HEK293 (cell line): ENCODE results near the gene SEC61G.

Experiments
- CTCF ChIA-PET: fragments of 350-600 bp; formaldehyde crosslinking; extraction: SDS; loops from one replicate; lab custom pipeline; 2021; ENCODE audit warnings: antibody characterized with exemption; lab: Yijun Ruan, JAX
- POLR2A ChIA-PET: fragments of 300-600 bp; formaldehyde crosslinking; extraction: SDS; loops from one replicate; lab custom pipeline; 2020; ENCODE audit warnings: antibody characterized with exemption, inconsistent platforms; lab: Yijun Ruan, JAX
- H3K27ac ChIP-seq: fragments of 200-500 bp; sonication (Bioruptor generic); 2 replicates; pipeline ENCODE4 v1.5.1; 2014; ENCODE audit warnings: low read depth, low read length, control low read depth, inconsistent platforms; ENCODE audit errors: extremely low read depth
- H3K36me3 ChIP-seq, 2 experiments: fragments of 200-500 bp in 1 of 2; sonication (Bioruptor generic) in 1 of 2; 1 replicate in 1 of 2; 2 replicates in 1 of 2; pipeline ENCODE4 v1.5.1; 2014 to 2017; ENCODE audit warnings: inconsistent platforms in 2 of 2, low read length in 2 of 2; ENCODE audit not compliant: control insufficient read depth in 2 of 2, insufficient read depth in 1 of 2
- H3K4me1 ChIP-seq: fragments of 200-500 bp; sonication (Bioruptor generic); 2 replicates; pipeline ENCODE4 v1.5.1; 2014; ENCODE audit warnings: mild to moderate bottlenecking, low read length, inconsistent platforms; ENCODE audit not compliant: control insufficient read depth, insufficient read depth
- H3K4me3 ChIP-seq: 2 replicates; pipeline ENCODE4 v1.5.1; 2011; ENCODE audit warnings: low read depth, mild to moderate bottlenecking, control low read depth, low read length, moderate library complexity
- H3K9me3 ChIP-seq: fragments of 200-500 bp; sonication (Bioruptor generic); 2 replicates; pipeline ENCODE4 v1.5.1; 2014; ENCODE audit warnings: low read depth, low read length, inconsistent platforms; ENCODE audit not compliant: control insufficient read depth, insufficient read depth
- BCL11B ChIP-seq: fragments of 450-650 bp; formaldehyde crosslinking; IDR thresholded peaks from 2 replicates; pipeline ENCODE4 v1.5.1; 2016; ENCODE audit warnings: low read depth, missing biosample characterization, missing genetic modification characterization
- EGR2 ChIP-seq: fragments of 450-650 bp; formaldehyde crosslinking; IDR thresholded peaks from 2 replicates; pipeline ENCODE4 v1.5.1; 2016; ENCODE audit warnings: low read depth, missing biosample characterization, missing genetic modification characterization
- REPIN1 ChIP-seq: fragments of 450-650 bp; formaldehyde crosslinking; IDR thresholded peaks from 2 replicates; pipeline ENCODE4 v1.5.1; 2017; ENCODE audit warnings: missing biosample characterization, missing genetic modification characterization, low read depth
- SP3 ChIP-seq: fragments of 450-650 bp; formaldehyde crosslinking; IDR thresholded peaks from 2 replicates; pipeline ENCODE4 v1.5.1; 2016; ENCODE audit warnings: missing biosample characterization, missing genetic modification characterization
- ZFHX2 ChIP-seq: fragments of 450-650 bp; formaldehyde crosslinking; conservative IDR thresholded peaks from 2 replicates; pipeline ENCODE4 v1.5.1; 2016; ENCODE audit warnings: missing biosample characterization, missing genetic modification characterization
- ZIC2 ChIP-seq: fragments of 450-650 bp; formaldehyde crosslinking; IDR thresholded peaks from 2 replicates; pipeline ENCODE4 v1.5.1; 2016; ENCODE audit warnings: missing biosample characterization, missing genetic modification characterization
- ZNF10 ChIP-seq: fragments of 450-650 bp; formaldehyde crosslinking; IDR thresholded peaks from 2 replicates; pipeline ENCODE4 v1.5.1; 2017; ENCODE audit warnings: missing biosample characterization, missing genetic modification characterization
- ZNF157 ChIP-seq: fragments of 450-650 bp; formaldehyde crosslinking; IDR thresholded peaks from 2 replicates; pipeline ENCODE4 v1.5.1; 2016; ENCODE audit warnings: missing biosample characterization, missing genetic modification characterization
- ZNF174 ChIP-seq: fragments of 450-650 bp; formaldehyde crosslinking; IDR thresholded peaks from 2 replicates; pipeline ENCODE4 v1.5.0; 2017; ENCODE audit warnings: missing biosample characterization, mild to moderate bottlenecking, missing genetic modification characterization
- ZNF280C ChIP-seq: fragments of 450-650 bp; formaldehyde crosslinking; IDR thresholded peaks from 2 replicates; pipeline ENCODE4 v1.5.1; 2016; ENCODE audit warnings: missing biosample characterization, missing genetic modification characterization
- ZNF433 ChIP-seq: fragments of 450-650 bp; formaldehyde crosslinking; IDR thresholded peaks from 2 replicates; pipeline ENCODE4 v1.5.1; 2016; ENCODE audit warnings: missing biosample characterization, missing genetic modification characterization, low read depth
- ZNF473 ChIP-seq: fragments of 450-650 bp; formaldehyde crosslinking; IDR thresholded peaks from 2 replicates; pipeline ENCODE4 v1.5.1; 2017; ENCODE audit warnings: missing biosample characterization, missing genetic modification characterization
- ZNF596 ChIP-seq: fragments of 450-650 bp; IDR thresholded peaks from 2 replicates; pipeline ENCODE4 v1.5.0; 2018; ENCODE audit warnings: missing biosample characterization, mild to moderate bottlenecking, missing genetic modification characterization, moderate library complexity
- ZNF639 ChIP-seq: fragments of 450-650 bp; formaldehyde crosslinking; IDR thresholded peaks from 2 replicates; pipeline ENCODE4 v1.5.1; 2016; ENCODE audit warnings: missing biosample characterization, missing genetic modification characterization
- ZNF677 ChIP-seq: fragments of 450-650 bp; IDR thresholded peaks from 2 replicates; pipeline ENCODE4 v1.5.0; 2018; ENCODE audit warnings: missing biosample characterization, mild to moderate bottlenecking, missing genetic modification characterization, moderate library complexity
- ZNF747 ChIP-seq: fragments of 450-650 bp; formaldehyde crosslinking; IDR thresholded peaks from 2 replicates; pipeline ENCODE4 v1.5.1; 2016; ENCODE audit warnings: missing biosample characterization, missing genetic modification characterization
- ZSCAN18 ChIP-seq: fragments of 450-650 bp; formaldehyde crosslinking; IDR thresholded peaks from 2 replicates; pipeline ENCODE4 v1.5.1; 2016; ENCODE audit warnings: missing biosample characterization, missing genetic modification characterization
- ZSCAN23 ChIP-seq: fragments of 450-650 bp; formaldehyde crosslinking; IDR thresholded peaks from 2 replicates; pipeline ENCODE4 v1.5.1; 2016; ENCODE audit warnings: missing biosample characterization, missing genetic modification characterization
- TF ChIP-seq, protein P1 (sequence below): fragments of 450-650 bp; formaldehyde crosslinking; IDR thresholded peaks from 2 replicates; pipeline ENCODE4 v1.5.1; 2016; ENCODE audit warnings: missing biosample characterization, missing genetic modification characterization, borderline replicate concordance
- TF ChIP-seq, protein P2 (sequence below): fragments of 450-650 bp; formaldehyde crosslinking; IDR thresholded peaks from 2 replicates; pipeline ENCODE4 v1.5.1; 2016; ENCODE audit warnings: missing biosample characterization, missing genetic modification characterization

Gene SEC61G

GRCh38 chr7:54712820-54713219 lies 46.2 kb downstream of the SEC61G start (continued):
- TF ChIP-seq, protein P1, sequence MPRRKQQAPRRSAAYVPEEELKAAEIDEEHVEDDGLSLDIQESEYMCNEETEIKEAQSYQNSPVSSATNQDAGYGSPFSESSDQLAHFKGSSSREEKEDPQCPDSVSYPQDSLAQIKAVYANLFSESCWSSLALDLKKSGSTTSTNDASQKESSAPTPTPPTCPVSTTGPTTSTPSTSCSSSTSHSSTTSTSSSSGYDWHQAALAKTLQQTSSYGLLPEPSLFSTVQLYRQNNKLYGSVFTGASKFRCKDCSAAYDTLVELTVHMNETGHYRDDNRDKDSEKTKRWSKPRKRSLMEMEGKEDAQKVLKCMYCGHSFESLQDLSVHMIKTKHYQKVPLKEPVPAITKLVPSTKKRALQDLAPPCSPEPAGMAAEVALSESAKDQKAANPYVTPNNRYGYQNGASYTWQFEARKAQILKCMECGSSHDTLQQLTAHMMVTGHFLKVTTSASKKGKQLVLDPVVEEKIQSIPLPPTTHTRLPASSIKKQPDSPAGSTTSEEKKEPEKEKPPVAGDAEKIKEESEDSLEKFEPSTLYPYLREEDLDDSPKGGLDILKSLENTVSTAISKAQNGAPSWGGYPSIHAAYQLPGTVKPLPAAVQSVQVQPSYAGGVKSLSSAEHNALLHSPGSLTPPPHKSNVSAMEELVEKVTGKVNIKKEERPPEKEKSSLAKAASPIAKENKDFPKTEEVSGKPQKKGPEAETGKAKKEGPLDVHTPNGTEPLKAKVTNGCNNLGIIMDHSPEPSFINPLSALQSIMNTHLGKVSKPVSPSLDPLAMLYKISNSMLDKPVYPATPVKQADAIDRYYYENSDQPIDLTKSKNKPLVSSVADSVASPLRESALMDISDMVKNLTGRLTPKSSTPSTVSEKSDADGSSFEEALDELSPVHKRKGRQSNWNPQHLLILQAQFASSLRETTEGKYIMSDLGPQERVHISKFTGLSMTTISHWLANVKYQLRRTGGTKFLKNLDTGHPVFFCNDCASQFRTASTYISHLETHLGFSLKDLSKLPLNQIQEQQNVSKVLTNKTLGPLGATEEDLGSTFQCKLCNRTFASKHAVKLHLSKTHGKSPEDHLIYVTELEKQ: no peak
- TF ChIP-seq ZNF677 (tag by site-specific recombination) (no peak), ZSCAN23 (tag by site-specific recombination) (no peak), ZNF473 (tag by site-specific recombination) (no peak)
- TF ChIP-seq, all 188 proteins: peak for 0

DNA sequence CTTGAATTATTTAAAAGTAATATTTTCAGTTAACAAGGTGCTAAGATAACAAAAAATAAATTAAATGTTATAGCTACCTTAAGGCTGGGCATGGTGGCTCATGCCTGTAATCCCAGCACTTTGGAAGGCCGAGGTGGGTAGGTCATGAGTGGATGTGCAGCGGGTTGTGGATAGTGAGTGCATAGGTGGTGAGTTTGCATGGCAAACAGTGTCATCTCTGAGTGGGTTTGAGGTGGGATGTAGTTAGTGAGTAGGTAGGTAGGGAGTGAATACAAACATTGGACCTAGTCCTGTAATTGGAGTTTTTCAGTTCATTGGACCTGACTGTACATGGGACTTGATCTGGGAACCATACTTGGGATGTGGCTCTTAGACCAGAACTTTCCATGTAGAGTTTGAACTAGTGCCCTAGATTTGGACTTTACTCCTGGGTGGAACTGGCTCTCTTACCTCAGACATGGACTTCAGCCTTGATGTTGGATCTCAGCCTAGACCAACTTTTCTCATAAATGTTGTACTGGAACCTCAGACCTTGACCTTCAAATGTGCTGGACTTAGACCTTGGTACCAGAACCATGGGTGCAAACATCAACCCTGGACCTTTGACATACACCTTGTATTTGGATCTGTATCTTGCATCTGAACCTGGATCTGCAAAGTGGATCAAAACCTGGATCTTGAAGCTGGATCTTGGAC lies 47.0 kb downstream of the SEC61G start:
- Histone ChIP-seq H3K4me1 (no peaks in the 10 kb centered on the region), H3K4me3 (no peak overlapping the region), H3K27ac (no peak overlapping the region), H3K9me3 (no peaks in the 10 kb centered on the region), H3K36me3 (no peaks in the 10 kb centered on the region)
- POLR2A ChIA-PET: no interaction called here
- CTCF ChIA-PET: no interaction called here
- TF ChIP-seq SP3 (tag by site-specific recombination) (no peak), ZFHX2 (tag by site-specific recombination) (peak; percentile 32), ZNF157 (tag by site-specific recombination) (no peak), EGR2 (peak; percentile 91), ZNF433 (tag by site-specific recombination) (no peak)

DNA sequence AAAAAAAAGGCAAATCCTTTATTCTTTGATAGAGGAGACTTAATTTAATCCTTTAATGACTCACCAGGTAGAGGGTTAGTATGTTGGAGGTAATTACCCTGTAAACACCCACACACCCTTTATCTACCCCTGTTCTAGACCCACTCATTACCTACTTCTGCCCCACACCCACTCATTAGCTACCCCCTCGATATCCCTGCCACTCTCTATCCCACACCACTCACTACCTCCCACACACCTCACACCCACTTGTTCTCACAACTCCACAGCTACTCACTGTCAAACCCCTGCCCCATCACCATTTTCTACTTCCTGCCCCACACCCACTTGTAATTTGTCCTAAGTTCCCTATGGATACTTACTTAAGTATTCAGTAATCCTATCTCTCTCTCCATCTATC lies 49.7 kb downstream of the SEC61G start:
- H3K9me3 ChIP-seq: no peaks in the 10 kb centered on the region
- no peaks in the 10 kb centered on the region for H3K36me3 ChIP-seq
- TF ChIP-seq ZFHX2 (tag by site-specific recombination) (peak; percentile 99), ZIC2 (tag by site-specific recombination) (no peak), EGR2 (peak; percentile 100)
- no peak overlapping the region for H3K4me3 ChIP-seq
- ChIA-PET POLR2A (no interaction called here), CTCF (no interaction called here)
- no peak overlapping the region for H3K27ac ChIP-seq
- no peaks in the 10 kb centered on the region for H3K4me1 ChIP-seq

GRCh38 chr7:54705436-54705835 lies 53.6 kb downstream of the SEC61G start:
- H3K27ac ChIP-seq: no peak overlapping the region
- H3K4me3 ChIP-seq: no peak overlapping the region
- POLR2A ChIA-PET: no interaction called here
- H3K36me3 ChIP-seq: no peaks in the 10 kb centered on the region
- CTCF ChIA-PET: interaction anchor here (0.6 kb wide), 1 partner anchor 29 kb away, joined by 3 read pairs; no protein-coding TSS in a partner anchor
- H3K4me1 ChIP-seq: no peaks in the 10 kb centered on the region
- no peaks in the 10 kb centered on the region for H3K9me3 ChIP-seq
- TF ChIP-seq ZSCAN18 (no peak), ZNF174 (tag by site-specific recombination) (no peak), ZNF10 (tag by site-specific recombination) (no peak), ZNF747 (tag by site-specific recombination) (no peak), SP3 (tag by site-specific recombination) (no peak), ZNF596 (tag by site-specific recombination) (no peak), BCL11B (tag by site-specific recombination) (no peak), REPIN1 (tag by site-specific recombination) (no peak), ZNF280C (tag by site-specific recombination) (no peak), ZNF639 (tag by site-specific recombination) (no peak)
- TF ChIP-seq, protein P2, sequence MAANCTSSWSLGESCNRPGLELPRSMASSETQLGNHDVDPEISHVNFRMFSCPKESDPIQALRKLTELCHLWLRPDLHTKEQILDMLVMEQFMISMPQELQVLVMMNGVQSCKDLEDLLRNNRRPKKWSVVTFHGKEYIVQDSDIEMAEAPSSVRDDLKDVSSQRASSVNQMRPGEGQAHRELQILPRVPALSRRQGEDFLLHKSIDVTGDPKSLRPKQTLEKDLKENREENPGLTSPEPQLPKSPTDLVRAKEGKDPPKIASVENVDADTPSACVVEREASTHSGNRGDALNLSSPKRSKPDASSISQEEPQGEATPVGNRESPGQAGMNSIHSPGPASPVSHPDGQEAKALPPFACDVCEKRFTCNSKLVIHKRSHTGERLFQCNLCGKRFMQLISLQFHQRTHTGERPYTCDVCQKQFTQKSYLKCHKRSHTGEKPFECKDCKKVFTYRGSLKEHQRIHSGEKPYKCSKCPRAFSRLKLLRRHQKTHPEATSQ: no peak
